UCSD-AML1 (cell line): Measurements from ENCODE around the gene GPD1L.
"Not testable (repeated sequence)": the region's sequence is repeated elsewhere in the genome, so short reads cannot be mapped to it uniquely, and the experiment has no call there.

ENCODE experiments used
- DNase-seq: peaks from one replicate; lab custom pipeline; 2025; ENCODE audit not compliant: unreplicated experiment; lab: John Stamatoyannopoulos, UW

GPD1L gene

GRCh38 chr3:32180141-32180784, 73.8 kb downstream of the GPD1L start:
- no peak for DNase-seq

GRCh38 chr3:32181365-32181764, 74.9 kb downstream of the GPD1L start:
- DNase-seq = no peak

GRCh38 chr3:32181796-32182195, 75.4 kb downstream of the GPD1L start:
- DNase-seq = no peak

- no peak for DNase-seq
Observed at GRCh38 chr3:32184187-32184730, 77.8 kb downstream of the GPD1L start.

- DNase-seq = no peak
Observed at GRCh38 chr3:32186097-32186496, 79.7 kb downstream of the GPD1L start.

GRCh38 chr3:32186876-32187275, 80.5 kb downstream of the GPD1L start:
- DNase-seq = no peak

GRCh38 chr3:32189693-32190092, 83.3 kb downstream of the GPD1L start:
- DNase-seq = no peak

GRCh38 chr3:32190556-32190955, 84.1 kb downstream of the GPD1L start:
- DNase-seq = not testable (repeated sequence)

GRCh38 chr3:32193101-32193500, 86.7 kb downstream of the GPD1L start:
- no peak for DNase-seq

- DNase-seq = no peak
Observed at GRCh38 chr3:32194653-32195052, 88.2 kb downstream of the GPD1L start.

- DNase-seq = no peak
Observed at GRCh38 chr3:32195995-32196540, 89.6 kb downstream of the GPD1L start.

- DNase-seq = no peak
Observed at GRCh38 chr3:32197991-32198390, 91.6 kb downstream of the GPD1L start.

- no peak for DNase-seq
Observed at GRCh38 chr3:32198714-32199113, 92.3 kb downstream of the GPD1L start.

GRCh38 chr3:32200490-32200889, 94.1 kb downstream of the GPD1L start:
- DNase-seq = no peak

- DNase-seq = no peak
Observed at GRCh38 chr3:32200992-32201758, 94.8 kb downstream of the GPD1L start.

GRCh38 chr3:32202496-32202895, 96.1 kb downstream of the GPD1L start:
- no peak for DNase-seq

GRCh38 chr3:32203854-32204253, 97.4 kb downstream of the GPD1L start:
- DNase-seq = no peak

GRCh38 chr3:32208447-32208846, 102.0 kb downstream of the GPD1L start:
- DNase-seq = no peak

- no peak for DNase-seq
Observed at GRCh38 chr3:32215185-32215584, 108.8 kb downstream of the GPD1L start.

- no peak for DNase-seq
Observed at GRCh38 chr3:32216172-32216783, 109.9 kb downstream of the GPD1L start.

GRCh38 chr3:32217339-32217738, 110.9 kb downstream of the GPD1L start:
- no peak for DNase-seq
